ENCODE data around the gene REM1.

The REM1 gene

DNA sequence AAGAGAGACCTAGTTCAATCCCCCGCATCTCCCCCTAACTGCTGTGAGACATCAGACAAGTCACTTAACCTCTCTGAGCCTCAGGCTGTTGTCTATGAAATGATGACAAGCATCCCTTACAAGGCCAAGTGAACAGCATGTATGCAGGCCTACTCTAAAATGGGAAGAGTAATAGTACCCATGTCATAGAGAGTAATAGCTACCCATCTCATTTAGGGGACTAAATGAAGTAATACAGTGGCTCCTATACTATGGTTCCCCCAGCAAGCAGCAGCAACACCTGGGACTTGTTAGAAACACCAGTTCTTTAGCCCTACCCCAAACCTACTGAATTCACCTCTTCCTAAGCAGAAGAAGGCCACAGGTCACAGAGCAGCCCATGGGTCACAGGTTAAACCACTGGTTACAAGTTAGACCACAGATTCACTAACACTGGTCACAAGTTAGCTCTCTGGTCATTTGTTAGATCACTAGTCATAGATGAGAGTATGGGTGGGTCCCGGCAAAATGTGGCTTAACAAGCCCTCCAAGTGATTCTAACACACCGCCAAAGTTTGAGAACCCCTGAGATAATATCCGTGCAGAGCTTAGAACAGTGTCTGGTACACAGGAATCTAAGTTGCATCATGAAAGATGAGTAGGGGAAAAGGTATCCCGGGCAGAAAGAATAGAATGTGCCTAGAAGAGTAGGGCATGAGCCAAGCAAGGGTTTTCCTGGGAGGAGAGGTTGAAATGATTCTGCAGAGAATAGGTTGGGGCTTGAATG is 1.6 kb upstream of the REM1 start:
- TF ChIP-seq POLR2AphosphoS5 (IDR thresholded peaks at IDR 0.05; ENCODE audit: low read depth, low read length) (no peak), SIN3A (IDR thresholded peaks at IDR 0.05; ENCODE audit: borderline replicate concordance, insufficient read depth, low read length) (no peak), FOXP2 (optimal IDR thresholded peaks at IDR 0.05; ENCODE audit: borderline replicate concordance, extremely low read depth, extremely low read length, insufficient read depth) (no peak), TAF1 (IDR thresholded peaks at IDR 0.05; ENCODE audit: borderline replicate concordance, insufficient read depth, low read length) (no peak)
- TF ChIP-seq, protein P1, sequence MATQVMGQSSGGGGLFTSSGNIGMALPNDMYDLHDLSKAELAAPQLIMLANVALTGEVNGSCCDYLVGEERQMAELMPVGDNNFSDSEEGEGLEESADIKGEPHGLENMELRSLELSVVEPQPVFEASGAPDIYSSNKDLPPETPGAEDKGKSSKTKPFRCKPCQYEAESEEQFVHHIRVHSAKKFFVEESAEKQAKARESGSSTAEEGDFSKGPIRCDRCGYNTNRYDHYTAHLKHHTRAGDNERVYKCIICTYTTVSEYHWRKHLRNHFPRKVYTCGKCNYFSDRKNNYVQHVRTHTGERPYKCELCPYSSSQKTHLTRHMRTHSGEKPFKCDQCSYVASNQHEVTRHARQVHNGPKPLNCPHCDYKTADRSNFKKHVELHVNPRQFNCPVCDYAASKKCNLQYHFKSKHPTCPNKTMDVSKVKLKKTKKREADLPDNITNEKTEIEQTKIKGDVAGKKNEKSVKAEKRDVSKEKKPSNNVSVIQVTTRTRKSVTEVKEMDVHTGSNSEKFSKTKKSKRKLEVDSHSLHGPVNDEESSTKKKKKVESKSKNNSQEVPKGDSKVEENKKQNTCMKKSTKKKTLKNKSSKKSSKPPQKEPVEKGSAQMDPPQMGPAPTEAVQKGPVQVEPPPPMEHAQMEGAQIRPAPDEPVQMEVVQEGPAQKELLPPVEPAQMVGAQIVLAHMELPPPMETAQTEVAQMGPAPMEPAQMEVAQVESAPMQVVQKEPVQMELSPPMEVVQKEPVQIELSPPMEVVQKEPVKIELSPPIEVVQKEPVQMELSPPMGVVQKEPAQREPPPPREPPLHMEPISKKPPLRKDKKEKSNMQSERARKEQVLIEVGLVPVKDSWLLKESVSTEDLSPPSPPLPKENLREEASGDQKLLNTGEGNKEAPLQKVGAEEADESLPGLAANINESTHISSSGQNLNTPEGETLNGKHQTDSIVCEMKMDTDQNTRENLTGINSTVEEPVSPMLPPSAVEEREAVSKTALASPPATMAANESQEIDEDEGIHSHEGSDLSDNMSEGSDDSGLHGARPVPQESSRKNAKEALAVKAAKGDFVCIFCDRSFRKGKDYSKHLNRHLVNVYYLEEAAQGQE (IDR thresholded peaks at IDR 0.05; ENCODE audit: insufficient read depth in 1 of 2, low read depth in 2 of 2, low read length in 2 of 2), result no peak

DNA sequence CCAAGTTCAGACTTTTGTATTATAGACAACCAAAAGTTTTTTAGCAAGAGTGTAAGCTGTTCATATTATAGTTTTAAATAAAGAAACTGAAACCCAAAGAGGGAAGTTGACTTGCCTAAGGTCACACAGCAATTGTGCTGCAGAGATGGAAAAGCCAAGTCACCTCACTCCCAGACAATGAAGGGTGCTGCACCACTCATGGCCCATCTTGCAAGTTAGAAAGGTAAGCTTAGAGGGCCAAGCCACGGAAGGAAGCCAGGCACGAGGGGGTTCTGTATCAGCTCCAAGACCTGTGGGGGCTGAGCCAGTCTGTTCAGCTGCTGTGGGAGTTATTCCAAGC is 1.0 kb upstream of the REM1 start:
- TF ChIP-seq POLR2AphosphoS5 (IDR thresholded peaks at IDR 0.05; ENCODE audit: low read depth, low read length) (no peak), TAF1 (IDR thresholded peaks at IDR 0.05; ENCODE audit: borderline replicate concordance, insufficient read depth, low read length) (no peak), FOXP2 (optimal IDR thresholded peaks at IDR 0.05; ENCODE audit: borderline replicate concordance, extremely low read depth, extremely low read length, insufficient read depth) (no peak), SIN3A (IDR thresholded peaks at IDR 0.05; ENCODE audit: borderline replicate concordance, insufficient read depth, low read length) (no peak)
- TF ChIP-seq, protein P1 (IDR thresholded peaks at IDR 0.05; ENCODE audit: insufficient read depth in 1 of 2, low read depth in 2 of 2, low read length in 2 of 2), result no peak

DNA sequence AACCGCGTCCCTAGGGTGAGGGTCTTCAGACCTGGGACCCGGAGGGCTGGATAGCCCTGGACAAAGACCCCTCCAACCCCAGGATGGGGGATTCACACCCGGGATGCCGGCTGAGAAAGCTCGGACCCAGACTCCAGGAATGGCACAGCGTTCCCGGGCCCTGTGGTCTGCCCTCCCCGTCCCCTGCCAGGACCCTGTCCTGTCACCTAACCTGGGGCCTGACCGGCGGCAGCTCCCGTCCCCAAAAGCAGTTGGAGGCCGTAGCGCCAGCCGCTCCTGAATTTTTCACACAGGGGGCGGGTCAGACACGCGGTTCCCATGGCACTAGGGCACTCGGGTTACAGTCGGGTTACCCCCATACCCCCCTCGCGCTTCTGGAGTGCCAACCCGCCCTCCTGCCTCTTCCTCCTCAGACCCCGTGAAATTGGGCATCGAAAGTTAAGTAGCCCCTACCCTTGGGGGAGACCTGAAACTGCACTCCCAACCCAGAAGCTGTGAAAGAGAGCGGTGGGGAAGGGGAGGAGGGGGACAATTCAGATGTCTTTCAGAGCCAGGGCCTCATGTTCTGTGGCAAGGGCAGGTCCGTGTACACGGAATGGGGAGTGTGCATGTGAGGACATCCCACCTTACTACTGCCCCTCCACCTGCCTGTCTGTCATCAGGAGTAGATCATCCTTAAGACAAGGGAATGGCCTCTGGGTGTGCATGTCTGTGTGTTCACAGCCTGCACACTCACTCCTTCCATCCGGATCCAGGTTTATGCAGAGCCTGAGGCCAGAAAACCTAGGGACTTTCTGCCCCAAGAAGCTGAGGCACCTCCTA is 595 bp downstream of the REM1 start:
- no peak for TF ChIP-seq POLR2AphosphoS5 (IDR thresholded peaks at IDR 0.05; ENCODE audit: low read depth, low read length)
- no peak for TF ChIP-seq SIN3A (IDR thresholded peaks at IDR 0.05; ENCODE audit: borderline replicate concordance, insufficient read depth, low read length)
- TF ChIP-seq, protein P1 (IDR thresholded peaks at IDR 0.05; ENCODE audit: insufficient read depth in 1 of 2, low read depth in 2 of 2, low read length in 2 of 2), result no peak
- TF ChIP-seq TAF1 (IDR thresholded peaks at IDR 0.05; ENCODE audit: borderline replicate concordance, insufficient read depth, low read length), result no peak
- TF ChIP-seq FOXP2 (optimal IDR thresholded peaks at IDR 0.05; ENCODE audit: borderline replicate concordance, extremely low read depth, extremely low read length, insufficient read depth), result no peak

DNA sequence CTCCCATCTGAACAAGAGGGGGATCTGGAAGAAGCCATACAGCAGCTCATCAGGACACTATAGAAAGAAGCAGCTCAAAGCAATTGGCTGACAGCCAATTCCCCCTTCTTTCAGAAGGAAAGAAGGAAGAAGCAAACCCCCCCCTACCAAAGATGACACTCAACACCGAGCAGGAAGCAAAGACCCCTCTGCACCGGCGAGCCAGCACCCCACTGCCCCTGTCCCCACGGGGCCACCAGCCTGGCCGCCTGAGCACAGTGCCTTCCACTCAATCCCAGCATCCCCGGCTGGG is 1.2 kb downstream of the REM1 start:
- TF ChIP-seq TAF1 (IDR thresholded peaks at IDR 0.05; ENCODE audit: borderline replicate concordance, insufficient read depth, low read length) (no peak), POLR2AphosphoS5 (IDR thresholded peaks at IDR 0.05; ENCODE audit: low read depth, low read length) (no peak), SIN3A (IDR thresholded peaks at IDR 0.05; ENCODE audit: borderline replicate concordance, insufficient read depth, low read length) (no peak), FOXP2 (optimal IDR thresholded peaks at IDR 0.05; ENCODE audit: borderline replicate concordance, extremely low read depth, extremely low read length, insufficient read depth) (no peak)
- TF ChIP-seq, protein P1 (IDR thresholded peaks at IDR 0.05; ENCODE audit: insufficient read depth in 1 of 2, low read depth in 2 of 2, low read length in 2 of 2), result no peak

Data from PFSK-1 (cell line).